Thymus (tissue), 11 donors: ENCODE measurements around the gene SYTL3. TPM values are rescaled to one million over a fixed set of nuclear protein-coding genes. Genes with fewer than 3 reads are reported as not detected.
"Not testable (repeated sequence)": the region's sequence is repeated elsewhere in the genome, so short reads cannot be mapped to it uniquely, and the experiment has no call there.

Experiments
- DNase-seq, 9 donors: peaks; one replicate each; pipeline ENCODE4 v3.0.0-alpha.2; 2013; ENCODE audit warnings: low spot score in 9 of 9, low read depth in 6 of 9, missing footprints in 1 of 9
- H3K27ac ChIP-seq, 2 donors: one replicate each; pipeline ENCODE4 v1.5.1; 2013; ENCODE audit warnings: control low read depth in 1 of 2, low read depth in 1 of 2, low read length in 1 of 2, mild to moderate bottlenecking in 1 of 2, moderate library complexity in 1 of 2
- H3K27me3 ChIP-seq, 2 donors: one replicate each; pipeline ENCODE4 v1.5.1; 2013; ENCODE audit warnings: low read length in 1 of 2; ENCODE audit not compliant: control insufficient read depth in 2 of 2, insufficient read depth in 1 of 2
- H3K36me3 ChIP-seq, 2 donors: one replicate each; pipeline ENCODE4 v1.5.1; 2013; ENCODE audit warnings: low read length in 1 of 2, mild to moderate bottlenecking in 1 of 2, moderate library complexity in 1 of 2; ENCODE audit not compliant: control insufficient read depth in 2 of 2, insufficient read depth in 2 of 2
- H3K4me1 ChIP-seq, 2 donors: one replicate each; pipeline ENCODE4 v1.5.1; 2013; ENCODE audit warnings: low read length in 2 of 2; ENCODE audit not compliant: control insufficient read depth in 2 of 2, insufficient read depth in 2 of 2
- H3K4me3 ChIP-seq, 2 donors: one replicate each; pipeline ENCODE4 v1.5.1; 2013; ENCODE audit warnings: low read length in 2 of 2, control low read depth in 1 of 2, mild to moderate bottlenecking in 1 of 2
- H3K9me3 ChIP-seq, 2 donors: one replicate each; pipeline ENCODE4 v1.5.1; 2013; ENCODE audit warnings: low read length in 1 of 2, mild to moderate bottlenecking in 1 of 2; ENCODE audit not compliant: control insufficient read depth in 2 of 2, insufficient read depth in 1 of 2
- WGBS: extraction: QIAGEN DNeasy Blood & Tissue Kit; methylation state at CpG from one replicate; pipeline ENCODE4 v1.1.7; 2013; 5-methylcytosine and 5-hydroxymethylcytosine counted together
- polyA plus RNA-seq: library from polyadenylated mRNA; stranded (reverse); fragments of 200-250 nt; gene quantifications from one replicate; pipeline ENCODE4 v1.2.3, GENCODE V29; 2013
- total RNA-seq: library from RNA; stranded (reverse); fragments of 120-200 nt; gene quantifications from one replicate; pipeline ENCODE4 v1.2.4, GENCODE V29; 2013
- donor health status: healthy.

The SYTL3 gene
- total and polyA plus RNA-seq, 2 donors: 22.6 to 109 TPM

DNA sequence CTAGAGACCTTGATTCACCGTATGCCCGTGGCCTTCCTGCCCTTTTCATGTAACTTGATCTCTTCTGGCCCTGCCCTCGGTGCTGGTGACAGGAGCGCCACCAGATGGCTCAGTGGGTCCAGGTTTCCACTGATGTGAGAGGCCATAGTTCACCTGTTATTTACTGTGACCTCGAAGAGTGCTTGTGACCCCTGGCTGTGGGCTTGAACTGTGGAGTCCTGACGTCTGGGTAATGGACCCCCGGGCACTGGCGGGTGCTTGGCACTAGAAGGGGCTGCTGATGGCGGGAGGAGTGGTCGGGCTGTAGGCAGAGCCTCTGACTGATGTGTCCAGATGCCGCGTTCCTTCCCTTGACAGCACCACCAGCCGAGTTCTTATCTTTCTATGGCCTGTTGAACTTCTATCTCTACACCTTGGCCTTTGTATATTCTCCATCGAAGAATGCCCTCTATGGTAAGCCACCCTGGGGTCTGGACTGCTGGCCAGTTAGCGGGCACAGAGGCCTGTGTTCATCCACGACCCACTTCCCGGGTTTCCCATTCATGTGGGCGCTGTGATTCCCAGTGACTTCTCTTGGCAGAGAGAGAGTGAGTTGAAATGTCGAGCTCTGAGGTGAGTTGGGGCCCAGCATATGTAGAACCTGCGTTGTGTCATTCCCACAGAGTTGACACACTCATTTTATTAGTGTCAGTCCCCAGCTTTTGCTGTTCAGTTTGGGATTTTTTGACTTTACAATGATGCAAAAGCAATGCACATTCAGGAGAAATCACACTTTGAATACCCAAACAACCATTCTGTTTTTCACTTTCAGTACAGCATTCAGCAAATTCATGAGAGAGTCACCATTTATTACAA lies 20.3 kb upstream of the SYTL3 start:
- Histone ChIP-seq H3K27ac (no peak overlapping the region), H3K9me3 (no peaks in the 10 kb centered on the region), H3K36me3 (peaks cover 70 to 83% of the 10 kb centered on the region in 2 donors), H3K4me3 (no peak overlapping the region), H3K27me3 (no peaks in the 10 kb centered on the region), H3K4me1 (peaks cover 0 to 4% of the 10 kb centered on the region in 2 donors)
- WGBS: 95% methylated on average over 20 of the region's 20 CpGs
- DNase-seq: no peak

DNA sequence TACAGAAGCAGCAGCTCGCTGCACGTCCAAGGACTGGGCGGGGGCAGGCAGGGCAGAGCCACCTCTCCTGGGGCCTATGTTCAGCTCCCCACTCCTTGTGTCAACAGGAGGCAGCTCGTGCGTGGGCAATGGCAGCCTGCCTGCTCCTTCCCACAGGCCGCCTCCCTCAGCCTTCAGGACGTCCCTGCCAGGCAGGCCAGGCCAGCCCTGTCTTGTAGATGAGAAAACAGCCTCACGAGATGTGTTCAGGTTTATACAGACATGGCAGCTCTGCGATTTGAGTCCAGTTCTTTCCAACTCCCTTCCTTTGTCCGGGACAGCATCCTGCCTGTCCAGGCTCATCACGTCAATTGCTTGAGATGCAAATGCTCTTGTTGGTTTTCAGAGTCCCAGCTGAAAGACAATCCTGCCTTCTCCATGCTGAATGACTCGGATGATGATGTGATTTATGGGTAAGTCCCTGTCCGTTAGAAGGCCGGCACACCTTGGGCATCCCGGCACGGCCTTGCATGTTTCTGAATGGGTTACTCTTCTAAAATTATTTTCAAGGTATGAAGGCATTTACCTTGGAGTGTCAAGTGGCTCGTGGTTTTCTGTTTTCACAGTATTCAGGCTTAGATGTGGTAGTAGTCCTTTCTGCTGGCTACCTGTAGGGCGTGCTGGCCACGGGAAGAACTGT lies 18.8 kb upstream of the SYTL3 start:
- H3K9me3 ChIP-seq: no peaks in the 10 kb centered on the region
- no peaks in the 10 kb centered on the region for H3K27me3 ChIP-seq
- no peak overlapping the region for H3K4me3 ChIP-seq
- H3K27ac ChIP-seq: peak overlapping the region; percentile 39 to 49
- H3K4me1 ChIP-seq: peaks cover 3 to 9% of the 10 kb centered on the region in 2 donors
- peaks cover 66 to 82% of the 10 kb centered on the region in 2 donors for H3K36me3 ChIP-seq
- no peak for DNase-seq
- 92% methylated on average over 19 of the region's 19 CpGs for WGBS

DNA sequence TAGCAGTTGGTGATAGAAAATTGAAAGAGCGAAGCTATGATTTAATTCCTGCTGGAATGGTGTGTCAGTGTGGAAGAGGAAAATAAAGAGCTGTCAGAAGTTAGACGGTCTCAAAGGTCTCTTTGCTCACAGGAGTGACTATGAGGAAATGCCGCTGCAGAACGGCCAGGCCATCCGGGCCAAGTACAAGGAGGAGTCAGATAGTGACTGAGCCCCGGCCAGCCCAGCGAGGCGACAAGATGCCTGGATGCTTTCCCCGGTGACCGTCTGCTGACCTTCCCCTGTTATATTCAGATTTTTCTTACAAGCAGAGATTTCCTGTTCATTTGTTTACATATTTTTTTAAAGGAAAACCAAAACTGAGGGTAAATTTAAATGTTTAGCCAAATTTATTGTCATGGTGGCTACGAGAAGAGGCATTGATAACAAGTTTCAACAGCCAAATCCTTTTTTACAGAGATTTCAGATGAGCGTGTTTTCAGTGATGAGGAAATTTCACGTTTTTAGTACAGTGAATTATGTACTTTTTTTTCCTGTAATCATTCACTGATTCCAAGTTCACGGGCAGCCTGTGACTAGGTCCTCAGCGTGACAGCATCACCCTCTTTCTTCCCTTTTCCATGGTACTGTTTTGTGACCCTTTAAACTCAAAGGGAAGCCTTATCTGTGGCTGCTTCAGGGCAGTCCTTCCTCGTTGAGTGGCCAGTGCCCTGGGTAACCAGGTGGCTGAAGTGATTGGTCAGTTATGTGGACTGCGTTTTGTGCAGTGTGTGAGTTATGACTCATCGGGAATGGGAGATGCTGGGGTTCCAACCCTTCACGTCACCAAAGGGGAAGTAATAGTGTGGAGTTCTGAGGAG lies 17.9 kb upstream of the SYTL3 start:
- no peaks in the 10 kb centered on the region for H3K27me3 ChIP-seq
- no peak for DNase-seq
- H3K27ac ChIP-seq: peak overlapping the region in 1 of 2 donors; percentile 39
- H3K9me3 ChIP-seq: no peaks in the 10 kb centered on the region
- WGBS: 91% methylated on average over 19 of the region's 19 CpGs
- peaks cover 65 to 83% of the 10 kb centered on the region in 2 donors for H3K36me3 ChIP-seq
- no peak overlapping the region for H3K4me3 ChIP-seq
- peaks cover 3 to 9% of the 10 kb centered on the region in 2 donors for H3K4me1 ChIP-seq

DNA sequence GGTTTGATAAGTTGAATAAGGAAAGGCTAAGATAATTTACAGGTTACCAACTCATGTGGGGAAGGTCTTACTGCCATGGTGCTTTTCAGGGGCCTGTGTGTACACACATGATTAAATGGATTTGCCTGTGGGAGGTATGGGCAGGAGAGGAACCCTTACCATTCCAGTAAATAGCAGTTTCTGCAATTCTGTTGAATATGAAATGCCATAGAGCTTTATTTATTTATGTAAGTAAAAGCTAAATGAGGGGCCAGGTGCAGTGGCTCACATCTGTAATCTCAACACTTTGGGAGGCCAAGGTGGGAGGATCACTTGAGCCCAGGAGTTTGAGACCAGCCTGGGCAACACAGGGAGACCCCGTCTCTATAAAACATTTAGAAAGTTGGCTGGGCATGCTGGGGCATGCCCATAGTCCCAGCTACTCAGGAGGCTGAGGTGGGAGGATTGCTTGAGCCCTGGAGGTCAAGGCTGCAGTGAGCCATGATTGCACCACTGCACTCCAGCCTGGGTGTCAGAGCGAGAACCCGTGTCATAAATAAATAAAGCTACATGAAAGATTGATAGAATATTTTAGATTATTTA lies 17.2 kb upstream of the SYTL3 start:
- H3K9me3 ChIP-seq, H3K27ac ChIP-seq, H3K4me3 ChIP-seq, H3K27me3 ChIP-seq, DNase-seq, H3K4me1 ChIP-seq: not testable (repeated sequence)
- WGBS: 98% methylated on average over 3 of the region's 3 CpGs
- H3K36me3 ChIP-seq: peaks cover 60 to 83% of the 10 kb centered on the region in 2 donors

DNA sequence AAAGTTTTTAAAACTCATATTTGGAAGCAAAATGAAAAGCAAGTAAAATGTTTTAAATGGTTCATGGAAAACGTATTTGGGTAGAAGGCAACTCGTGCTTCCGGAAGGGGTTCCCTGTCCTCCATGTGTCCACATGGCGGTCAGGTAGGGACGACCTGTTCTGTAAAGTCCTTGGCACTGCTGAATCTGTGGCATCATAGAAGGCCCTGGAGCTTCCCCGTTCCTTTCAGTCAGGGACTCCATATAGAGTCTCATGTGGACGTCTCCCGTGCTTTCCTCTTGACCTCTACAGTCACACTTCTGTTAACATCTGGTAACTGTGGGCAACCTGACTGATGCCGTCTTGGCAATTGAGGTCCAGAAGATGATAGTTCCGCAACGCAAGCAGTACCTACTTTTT lies 16.7 kb upstream of the SYTL3 start:
- H3K36me3 ChIP-seq: peaks cover 55 to 80% of the 10 kb centered on the region in 2 donors
- peaks cover 3 to 9% of the 10 kb centered on the region in 2 donors for H3K4me1 ChIP-seq
- no peaks in the 10 kb centered on the region for H3K9me3 ChIP-seq
- H3K27me3 ChIP-seq: no peaks in the 10 kb centered on the region
- DNase-seq: no peak
- 99% methylated on average over 11 of the region's 11 CpGs for WGBS
- H3K4me3 ChIP-seq: no peak overlapping the region
- H3K27ac ChIP-seq: no peak overlapping the region

- Histone ChIP-seq H3K27ac (no peak overlapping the region), H3K9me3 (no peaks in the 10 kb centered on the region), H3K4me3 (no peak overlapping the region), H3K36me3 (peaks cover 52 to 71% of the 10 kb centered on the region in 2 donors), H3K27me3 (no peaks in the 10 kb centered on the region), H3K4me1 (peaks cover 3 to 9% of the 10 kb centered on the region in 2 donors)
- no peak for DNase-seq
- WGBS: 64% methylated on average over 6 of the region's 6 CpGs
Measured at GRCh38 chr6:158634695-158635426, 15.0 kb upstream of the SYTL3 start.

DNA sequence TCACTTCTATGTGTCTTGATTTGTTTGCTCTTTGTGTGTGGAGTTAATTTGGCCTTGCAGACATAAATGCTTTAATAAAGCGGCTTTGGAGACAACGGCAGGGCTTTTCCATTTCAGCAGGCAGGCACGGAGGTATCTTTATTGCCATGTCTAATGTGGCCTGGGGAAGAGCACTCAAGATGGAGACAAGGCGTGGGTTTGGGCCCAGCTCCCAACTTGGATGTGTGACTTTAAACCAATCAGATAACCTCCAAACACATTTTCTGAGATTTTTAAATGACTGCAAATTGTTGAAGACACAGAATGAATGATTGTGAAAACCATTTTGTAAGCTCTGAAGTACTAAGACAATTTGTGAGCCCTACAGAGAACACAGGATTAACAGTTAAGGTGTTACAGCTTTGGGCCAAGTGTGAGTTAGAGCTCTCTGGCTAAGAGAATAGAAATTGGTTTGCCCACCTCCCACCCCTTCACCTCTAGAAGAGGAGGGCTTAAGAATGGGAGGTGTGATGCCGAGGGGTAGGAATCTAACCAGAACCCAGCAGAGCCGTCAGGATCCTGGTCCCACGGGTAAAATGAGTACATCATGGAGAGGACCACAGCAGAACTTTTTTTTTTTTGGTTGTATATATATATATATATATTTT lies 14.3 kb upstream of the SYTL3 start:
- peaks cover 3 to 12% of the 10 kb centered on the region in 2 donors for H3K4me1 ChIP-seq
- H3K27me3 ChIP-seq: no peaks in the 10 kb centered on the region
- 96% methylated on average over 7 of the region's 7 CpGs for WGBS
- no peak for DNase-seq
- H3K36me3 ChIP-seq: peaks cover 53 to 73% of the 10 kb centered on the region in 2 donors
- no peaks in the 10 kb centered on the region for H3K9me3 ChIP-seq
- H3K4me3 ChIP-seq: no peak overlapping the region
- no peak overlapping the region for H3K27ac ChIP-seq

DNA sequence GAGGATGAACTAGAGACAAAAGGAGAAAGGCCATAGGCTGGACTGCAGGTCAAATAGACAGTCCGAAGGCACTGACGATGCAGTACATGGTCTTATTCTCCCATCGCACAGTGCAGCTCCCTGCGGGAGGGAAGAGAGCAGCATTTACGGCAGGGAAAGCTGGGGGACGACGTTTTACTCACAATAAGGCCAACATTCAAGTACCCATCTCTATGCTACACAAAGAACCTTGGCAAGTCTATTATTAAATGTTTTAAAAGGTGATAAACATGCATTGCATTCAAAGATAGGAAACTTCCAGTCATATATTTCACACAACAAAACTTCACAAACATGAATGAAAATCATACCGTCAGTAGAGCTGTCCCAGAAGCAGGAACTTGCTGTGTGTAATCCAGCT lies 13.1 kb upstream of the SYTL3 start:
- Histone ChIP-seq H3K4me1 (peaks cover 3 to 9% of the 10 kb centered on the region in 2 donors), H3K27ac (no peak overlapping the region), H3K36me3 (peaks cover 43 to 63% of the 10 kb centered on the region in 2 donors), H3K9me3 (no peaks in the 10 kb centered on the region), H3K27me3 (no peaks in the 10 kb centered on the region), H3K4me3 (no peak overlapping the region)
- no peak for DNase-seq
- 98% methylated on average over 8 of the region's 8 CpGs for WGBS
